Measurements from ENCODE around the gene STK25. TPM values are rescaled to one million over a fixed set of nuclear protein-coding genes. Genes with fewer than 3 reads are reported as not detected.

STK25 gene
- total RNA-seq, 2 donors from 2014 or later = 87.8 to 144 TPM

DNA sequence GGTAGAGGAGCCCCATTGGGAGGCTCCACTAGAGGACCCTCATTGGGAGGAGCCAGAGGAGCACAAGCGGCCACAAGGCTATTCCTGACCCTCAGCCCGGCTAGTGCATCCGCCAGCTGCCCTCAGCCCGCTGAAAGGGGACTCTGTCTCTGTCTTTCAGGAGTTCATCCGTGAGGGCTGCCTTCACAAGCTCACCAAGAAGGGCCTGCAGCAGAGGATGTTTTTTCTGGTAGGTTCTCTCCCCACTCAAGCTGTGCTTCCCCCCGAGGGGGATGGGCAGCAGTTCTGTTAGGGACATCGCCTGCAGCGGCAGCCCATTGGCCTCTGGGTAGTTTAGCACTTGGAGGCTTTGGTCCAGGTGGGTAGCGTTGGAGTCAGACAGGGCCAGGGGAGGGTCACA is 25.1 kb downstream of the STK25 start:
- TF ChIP-seq, protein P1, sequence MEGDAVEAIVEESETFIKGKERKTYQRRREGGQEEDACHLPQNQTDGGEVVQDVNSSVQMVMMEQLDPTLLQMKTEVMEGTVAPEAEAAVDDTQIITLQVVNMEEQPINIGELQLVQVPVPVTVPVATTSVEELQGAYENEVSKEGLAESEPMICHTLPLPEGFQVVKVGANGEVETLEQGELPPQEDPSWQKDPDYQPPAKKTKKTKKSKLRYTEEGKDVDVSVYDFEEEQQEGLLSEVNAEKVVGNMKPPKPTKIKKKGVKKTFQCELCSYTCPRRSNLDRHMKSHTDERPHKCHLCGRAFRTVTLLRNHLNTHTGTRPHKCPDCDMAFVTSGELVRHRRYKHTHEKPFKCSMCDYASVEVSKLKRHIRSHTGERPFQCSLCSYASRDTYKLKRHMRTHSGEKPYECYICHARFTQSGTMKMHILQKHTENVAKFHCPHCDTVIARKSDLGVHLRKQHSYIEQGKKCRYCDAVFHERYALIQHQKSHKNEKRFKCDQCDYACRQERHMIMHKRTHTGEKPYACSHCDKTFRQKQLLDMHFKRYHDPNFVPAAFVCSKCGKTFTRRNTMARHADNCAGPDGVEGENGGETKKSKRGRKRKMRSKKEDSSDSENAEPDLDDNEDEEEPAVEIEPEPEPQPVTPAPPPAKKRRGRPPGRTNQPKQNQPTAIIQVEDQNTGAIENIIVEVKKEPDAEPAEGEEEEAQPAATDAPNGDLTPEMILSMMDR (IDR thresholded peaks at IDR 0.05) = no peak
- Histone ChIP-seq H3K27me3 (no peaks in the 10 kb centered on the region), H3K4me1 (no peaks in the 10 kb centered on the region), H3K27ac (no peak overlapping the region), H3K4me3 (no peak overlapping the region), H3K9ac (ENCODE audit: low read depth in 2 of 2, low read length in 2 of 2) (no peak overlapping the region), H3K9me3 (no peaks in the 10 kb centered on the region), H3K36me3 (peaks cover 8% of the 10 kb centered on the region)
- no peak for DNase-seq
- intact Hi-C loops (cut with DNase I) = no loop called here

DNA sequence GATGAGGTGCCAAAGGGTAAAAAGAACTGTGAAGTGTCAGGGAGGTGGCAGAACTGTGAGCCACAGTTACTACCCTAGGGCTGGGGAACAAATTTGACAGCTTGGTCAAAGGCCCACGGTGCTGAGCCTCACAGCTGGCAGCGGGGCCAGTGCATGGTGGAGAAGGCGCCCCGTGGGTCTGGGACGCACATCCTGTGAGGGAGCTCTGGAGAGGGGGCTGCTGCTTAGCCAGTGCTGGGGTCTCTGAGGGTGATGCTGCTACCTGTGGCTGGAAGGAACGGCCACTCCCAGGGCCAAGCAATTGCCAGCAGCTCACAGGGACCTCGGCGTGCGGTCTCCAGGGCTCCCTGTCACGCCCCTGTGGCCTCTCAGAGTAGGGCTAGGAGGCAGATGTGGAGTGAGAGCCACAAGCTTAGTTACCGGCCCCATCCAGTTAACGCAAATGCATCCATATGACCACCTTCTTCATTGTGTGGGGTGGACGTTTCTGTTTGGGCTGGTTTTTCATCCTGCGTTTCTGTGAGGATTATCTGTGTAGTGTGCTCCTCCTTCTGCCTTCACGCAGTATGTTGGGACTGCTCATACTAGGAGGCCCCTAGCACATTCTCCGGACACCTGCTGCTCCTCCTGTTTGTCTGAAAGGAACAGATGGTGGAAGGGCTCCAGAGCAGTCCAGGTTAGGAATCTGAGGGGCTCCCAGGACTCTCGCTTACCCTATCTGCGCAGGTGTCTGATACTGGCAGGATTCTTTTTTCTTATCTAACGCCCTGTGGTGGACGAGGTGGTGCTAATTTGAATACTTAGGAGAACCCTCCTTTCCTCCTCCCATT is 26.0 kb downstream of the STK25 start:
- Histone ChIP-seq H3K36me3 (peaks cover 8% of the 10 kb centered on the region), H3K27ac (no peak overlapping the region), H3K4me1 (no peaks in the 10 kb centered on the region), H3K9me3 (no peaks in the 10 kb centered on the region), H3K27me3 (no peaks in the 10 kb centered on the region), H3K9ac (ENCODE audit: low read depth in 2 of 2, low read length in 2 of 2) (no peak overlapping the region), H3K4me3 (no peak overlapping the region)
- DNase-seq = no peak
- intact Hi-C loops (cut with DNase I) = no loop called here
- TF ChIP-seq, protein P1 (IDR thresholded peaks at IDR 0.05) = no peak

DNA sequence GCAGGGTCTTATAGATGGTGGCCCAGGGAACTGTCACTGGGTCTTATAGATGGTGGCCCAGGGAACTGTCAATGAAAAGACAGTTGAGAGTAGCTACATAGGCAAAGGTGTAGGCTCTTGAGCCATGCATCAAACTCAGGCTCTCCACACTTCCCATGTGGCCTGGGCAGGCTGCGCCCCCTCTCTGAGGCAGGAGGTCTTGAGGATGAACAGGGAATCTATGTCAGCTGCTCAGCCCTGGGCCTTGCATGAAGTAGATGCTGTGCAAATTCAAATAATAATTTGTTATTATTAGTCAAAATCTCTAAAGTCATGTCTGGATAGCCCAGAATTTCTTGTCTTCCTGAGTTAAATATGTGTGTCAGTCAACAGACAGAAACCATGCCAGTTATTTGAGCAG is 26.7 kb downstream of the STK25 start:
- TF ChIP-seq, protein P1 (IDR thresholded peaks at IDR 0.05) = no peak
- peaks cover 8% of the 10 kb centered on the region for H3K36me3 ChIP-seq

DNA sequence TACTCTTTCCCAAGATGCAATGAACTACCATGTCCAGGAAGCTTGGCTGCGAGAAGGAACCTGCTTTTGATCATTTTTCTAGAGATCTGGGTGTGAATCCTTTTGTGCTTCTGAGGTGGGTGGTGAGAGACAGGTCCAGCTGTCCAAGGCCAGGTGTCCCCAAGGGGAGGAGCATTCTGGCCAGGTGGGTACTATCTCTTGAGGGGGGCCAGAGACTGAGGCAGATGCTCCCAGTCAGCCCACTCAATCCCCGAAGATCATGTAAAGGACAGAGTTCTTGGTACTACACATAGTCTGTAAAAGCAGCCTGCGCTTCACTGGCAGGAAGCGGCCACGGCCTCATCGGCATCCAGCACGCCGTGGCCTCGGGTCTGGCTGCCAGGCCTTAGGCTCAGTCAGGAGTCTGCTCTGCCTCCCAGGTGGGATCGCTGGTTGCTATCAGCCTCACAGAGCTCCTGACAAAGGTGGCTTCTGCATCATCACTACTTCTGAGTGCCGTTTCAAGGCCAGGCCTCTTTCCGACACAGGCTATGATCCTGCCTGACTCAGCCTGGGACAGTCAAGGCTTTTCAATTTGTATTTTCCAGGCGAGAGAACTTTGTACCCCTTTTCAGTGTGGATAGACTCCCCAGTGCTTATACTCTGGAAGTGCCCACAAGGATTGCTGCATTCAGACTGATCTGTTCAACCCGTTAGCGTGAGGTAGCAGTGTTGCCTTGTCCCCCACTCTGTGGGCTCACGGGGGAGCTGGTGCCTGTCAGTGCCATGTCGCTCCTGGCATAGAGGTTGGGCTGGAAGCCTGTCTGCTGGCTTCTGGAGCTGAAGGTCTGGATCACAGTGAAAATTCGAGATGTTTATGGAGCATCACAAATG is 29.1 kb downstream of the STK25 start:
- Histone ChIP-seq H3K27me3 (no peaks in the 10 kb centered on the region), H3K4me1 (no peaks in the 10 kb centered on the region), H3K27ac (no peak overlapping the region), H3K4me3 (no peak overlapping the region), H3K9ac (ENCODE audit: low read depth in 2 of 2, low read length in 2 of 2) (no peak overlapping the region), H3K36me3 (peaks cover 6% of the 10 kb centered on the region), H3K9me3 (no peaks in the 10 kb centered on the region)
- no peak for DNase-seq
- intact Hi-C loops (cut with DNase I) = no loop called here
- TF ChIP-seq, protein P1 (IDR thresholded peaks at IDR 0.05) = no peak

More for the DNA sequence above, 26.7 kb downstream of the STK25 start:
- Histone ChIP-seq H3K9me3 (no peaks in the 10 kb centered on the region), H3K4me1 (no peaks in the 10 kb centered on the region), H3K27me3 (no peaks in the 10 kb centered on the region), H3K9ac (ENCODE audit: low read depth in 2 of 2, low read length in 2 of 2) (no peak overlapping the region), H3K4me3 (no peak overlapping the region), H3K27ac (no peak overlapping the region)
- DNase-seq = no peak
- intact Hi-C loops (cut with DNase I) = no loop called here

DNA sequence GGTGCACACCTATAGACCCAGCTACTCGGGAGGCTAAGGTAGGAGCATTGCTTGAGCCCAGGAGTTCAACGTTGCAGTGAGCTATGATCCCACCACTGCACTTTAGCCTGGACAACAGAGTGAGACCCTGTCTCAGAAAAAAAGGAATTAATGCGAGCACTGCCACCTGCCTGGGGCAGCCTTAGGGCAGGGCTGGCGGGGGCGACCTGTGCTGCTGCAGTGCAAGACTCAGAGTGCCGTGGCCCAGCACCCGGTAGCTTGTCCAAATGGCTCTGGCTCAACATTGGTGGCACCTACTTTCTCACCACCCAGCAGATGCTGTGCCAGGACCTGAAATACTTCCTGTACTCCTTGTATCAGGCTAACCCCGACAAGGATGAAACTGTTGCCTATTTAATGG is 30.2 kb downstream of the STK25 start:
- H3K36me3 ChIP-seq = peaks cover 4% of the 10 kb centered on the region
- H3K9ac ChIP-seq (ENCODE audit: low read depth in 2 of 2, low read length in 2 of 2) = no peak overlapping the region
- H3K4me1 ChIP-seq = no peaks in the 10 kb centered on the region
- H3K4me3 ChIP-seq = no peak overlapping the region
- TF ChIP-seq, protein P1 (IDR thresholded peaks at IDR 0.05) = no peak
- DNase-seq = no peak
- no peaks in the 10 kb centered on the region for H3K27me3 ChIP-seq
- no peaks in the 10 kb centered on the region for H3K9me3 ChIP-seq
- intact Hi-C loops (cut with DNase I) = no loop called here
- H3K27ac ChIP-seq = no peak overlapping the region

Data from colonic mucosa (tissue), 4 donors.